A673 (cell line): ENCODE data around the gene SLC12A7. TPM values are rescaled to one million over a fixed set of nuclear protein-coding genes. Genes with fewer than 3 reads are reported as not detected.

Experiments used
- BruUV-seq: library from RNA; stranded (reverse); fragments of 400-500 nt; replicated peaks from 2 replicates; lab custom pipeline; 2021; lab: Mats Ljungman, UMichigan
- CTCF ChIA-PET: fragments of 300-600 bp; sonication (Branson Sonifier 250); formaldehyde crosslinking; loops from one replicate; lab custom pipeline; 2022; ENCODE audit warnings: antibody characterized with exemption; lab: Charles Lee
- POLR2A ChIA-PET: fragments of 300-600 bp; sonication (Branson Sonifier 250); formaldehyde crosslinking; loops from one replicate; lab custom pipeline; 2022; ENCODE audit warnings: antibody characterized with exemption; ENCODE audit not compliant: low non-redundant PET; lab: Charles Lee
- DNase-seq: peaks from one replicate; pipeline ENCODE4 v3.0.0-alpha.2; 2015; ENCODE audit warnings: low spot score
- H3K27ac ChIP-seq: fragments of 200-600 bp; sonication (generic); 2 replicates; pipeline ENCODE4 v1.5.1; 2016; ENCODE audit warnings: mixed run types, low read depth, mild to moderate bottlenecking, mixed read lengths, antibody characterized with exemption, low read length; ENCODE audit not compliant: poor library complexity, severe bottlenecking
- H3K27me3 ChIP-seq: fragments of 200-600 bp; sonication (generic); replicated peaks from 2 replicates; pipeline ENCODE4 v1.6.1; 2017; ENCODE audit warnings: mixed run types, low read depth, mild to moderate bottlenecking, mixed read lengths, antibody characterized with exemption, low read length; ENCODE audit not compliant: insufficient read depth, poor library complexity
- H3K36me3 ChIP-seq: fragments of 200-600 bp; sonication (generic); 2 replicates; pipeline ENCODE4 v1.6.1; 2016; ENCODE audit warnings: mixed run types, mild to moderate bottlenecking, mixed read lengths, antibody characterized with exemption, low read length; ENCODE audit not compliant: insufficient read depth, poor library complexity, severe bottlenecking
- H3K4me1 ChIP-seq: fragments of 200-600 bp; sonication (generic); 2 replicates; pipeline ENCODE4 v1.6.1; 2017; ENCODE audit warnings: mixed run types, mild to moderate bottlenecking, mixed read lengths, antibody characterized with exemption, low read length; ENCODE audit not compliant: insufficient read depth, poor library complexity, severe bottlenecking
- H3K4me3 ChIP-seq: fragments of 200-600 bp; sonication (generic); 2 replicates; pipeline ENCODE4 v1.5.1; 2016; ENCODE audit warnings: low read depth, mixed run types, mild to moderate bottlenecking, mixed read lengths, low read length; ENCODE audit not compliant: poor library complexity, severe bottlenecking
- H3K9me3 ChIP-seq: fragments of 200-600 bp; sonication (generic); 2 replicates; pipeline ENCODE4 v1.6.1; 2016; ENCODE audit warnings: mixed run types, low read depth, mild to moderate bottlenecking, mixed read lengths, antibody characterized with exemption, low read length; ENCODE audit not compliant: poor library complexity, severe bottlenecking
- EZH2 ChIP-seq: fragments of 200-600 bp; sonication (generic); IDR thresholded peaks from 2 replicates; pipeline ENCODE4 v1.6.1; 2017; ENCODE audit warnings: borderline replicate concordance, low read depth, mild to moderate bottlenecking, mixed read lengths, antibody characterized with exemption, low read length; ENCODE audit not compliant: poor library complexity, severe bottlenecking
- intact Hi-C: fragments of 100-400 bp; cut with micrococcal nuclease; formaldehyde crosslinking; loops from one replicate; pipeline ENCODE4 v1.10.0; 2022; ENCODE audit not compliant: unreplicated experiment
- total RNA-seq: library from RNA; stranded (reverse); gene quantifications from 2 replicates; pipeline ENCODE4 v1.2.3, GENCODE V29; 2021
- TF ChIP-seq, protein P1 (sequence below): fragments of 300-800, 200-600 bp; sonication (generic); conservative IDR thresholded peaks from 2 replicates; pipeline ENCODE4 v1.5.1; 2017; ENCODE audit warnings: low read depth, mild to moderate bottlenecking, antibody characterized with exemption, low read length, moderate library complexity, mixed read lengths

Gene SLC12A7
- total RNA-seq, 1 experiment from 2014 or later = 45.2 TPM

DNA sequence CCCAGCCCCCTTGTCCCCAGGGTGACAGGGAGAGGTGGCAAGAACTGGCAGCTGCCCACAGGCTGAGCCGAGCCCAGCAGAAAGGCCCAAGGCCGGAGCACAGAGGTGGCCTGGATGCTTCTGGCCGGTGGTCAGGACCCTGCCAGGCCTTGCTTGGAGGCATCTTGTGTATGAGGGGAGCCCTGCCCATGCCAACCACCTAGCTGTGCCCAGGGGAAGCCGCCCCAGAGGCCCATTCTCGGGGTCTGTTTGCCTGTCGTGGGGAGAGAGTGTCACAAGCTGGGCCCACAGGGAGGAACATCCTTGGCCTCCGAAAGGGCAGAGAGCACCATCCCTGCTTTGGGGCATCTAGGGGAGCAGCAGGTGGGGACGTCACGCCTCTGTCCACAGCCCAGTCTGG, 93.3 kb downstream of the SLC12A7 start:
- no peak overlapping the region for H3K4me3 ChIP-seq
- DNase-seq = no peak
- peaks cover 23% of the 10 kb centered on the region for H3K4me1 ChIP-seq
- TF ChIP-seq EZH2 = no peak
- TF ChIP-seq, protein P1, sequence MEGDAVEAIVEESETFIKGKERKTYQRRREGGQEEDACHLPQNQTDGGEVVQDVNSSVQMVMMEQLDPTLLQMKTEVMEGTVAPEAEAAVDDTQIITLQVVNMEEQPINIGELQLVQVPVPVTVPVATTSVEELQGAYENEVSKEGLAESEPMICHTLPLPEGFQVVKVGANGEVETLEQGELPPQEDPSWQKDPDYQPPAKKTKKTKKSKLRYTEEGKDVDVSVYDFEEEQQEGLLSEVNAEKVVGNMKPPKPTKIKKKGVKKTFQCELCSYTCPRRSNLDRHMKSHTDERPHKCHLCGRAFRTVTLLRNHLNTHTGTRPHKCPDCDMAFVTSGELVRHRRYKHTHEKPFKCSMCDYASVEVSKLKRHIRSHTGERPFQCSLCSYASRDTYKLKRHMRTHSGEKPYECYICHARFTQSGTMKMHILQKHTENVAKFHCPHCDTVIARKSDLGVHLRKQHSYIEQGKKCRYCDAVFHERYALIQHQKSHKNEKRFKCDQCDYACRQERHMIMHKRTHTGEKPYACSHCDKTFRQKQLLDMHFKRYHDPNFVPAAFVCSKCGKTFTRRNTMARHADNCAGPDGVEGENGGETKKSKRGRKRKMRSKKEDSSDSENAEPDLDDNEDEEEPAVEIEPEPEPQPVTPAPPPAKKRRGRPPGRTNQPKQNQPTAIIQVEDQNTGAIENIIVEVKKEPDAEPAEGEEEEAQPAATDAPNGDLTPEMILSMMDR = no peak
- intact Hi-C loops = no loop called here
- ChIA-PET CTCF (no interaction called here), POLR2A (no interaction called here)
- H3K27ac ChIP-seq = peak overlapping the region; percentile 71
- no peaks in the 10 kb centered on the region for H3K9me3 ChIP-seq
- peaks cover 2% of the 10 kb centered on the region for H3K36me3 ChIP-seq
- BruUV-seq = no TSS peak
- no peaks in the 10 kb centered on the region for H3K27me3 ChIP-seq

DNA sequence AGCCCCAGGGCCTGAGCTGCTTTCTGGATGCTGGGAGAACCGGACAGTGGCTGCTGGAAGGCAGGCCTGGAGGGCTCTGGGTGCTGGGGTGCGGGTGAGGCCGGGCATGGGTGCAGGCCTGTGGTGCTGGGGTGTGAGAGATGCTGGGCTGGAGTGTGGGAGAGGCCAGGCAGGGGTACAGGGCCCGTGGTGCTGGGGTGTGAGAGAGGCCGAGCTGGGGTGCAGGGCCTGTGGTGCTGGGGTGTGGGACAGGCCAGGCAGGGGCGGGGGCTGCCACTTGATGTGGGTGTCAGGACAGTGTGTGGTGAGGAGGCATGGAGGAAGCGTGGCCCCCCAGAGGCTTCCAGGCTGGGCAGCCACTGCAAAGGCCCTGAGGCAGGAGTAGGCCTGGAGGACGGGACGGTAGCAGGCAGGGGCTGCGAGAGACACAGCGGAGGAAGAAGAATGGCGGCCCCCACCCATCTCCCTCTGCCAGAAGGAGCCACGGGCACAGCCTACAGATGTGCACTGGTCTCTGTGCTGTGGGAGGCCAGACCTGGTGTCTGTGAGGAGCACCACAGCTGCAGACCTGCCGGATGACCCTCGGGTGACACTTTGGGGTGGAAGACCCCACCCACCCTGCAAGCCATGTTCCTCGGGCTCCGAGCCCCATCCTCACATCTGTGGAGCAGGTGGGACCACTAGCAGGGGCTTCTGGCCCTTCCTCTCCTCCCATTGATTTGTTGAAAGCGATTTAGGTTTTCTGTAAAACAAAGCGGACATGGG, 94.0 kb downstream of the SLC12A7 start:
- H3K36me3 ChIP-seq = peaks cover 2% of the 10 kb centered on the region
- no peak for DNase-seq
- TF ChIP-seq EZH2 = no peak
- CTCF ChIA-PET = no interaction called here
- POLR2A ChIA-PET = no interaction called here
- no peak overlapping the region for H3K4me3 ChIP-seq
- BruUV-seq = no TSS peak
- H3K4me1 ChIP-seq = peaks cover 23% of the 10 kb centered on the region
- intact Hi-C loops = no loop called here
- no peak overlapping the region for H3K27ac ChIP-seq
- no peaks in the 10 kb centered on the region for H3K9me3 ChIP-seq
- H3K27me3 ChIP-seq = no peaks in the 10 kb centered on the region

DNA sequence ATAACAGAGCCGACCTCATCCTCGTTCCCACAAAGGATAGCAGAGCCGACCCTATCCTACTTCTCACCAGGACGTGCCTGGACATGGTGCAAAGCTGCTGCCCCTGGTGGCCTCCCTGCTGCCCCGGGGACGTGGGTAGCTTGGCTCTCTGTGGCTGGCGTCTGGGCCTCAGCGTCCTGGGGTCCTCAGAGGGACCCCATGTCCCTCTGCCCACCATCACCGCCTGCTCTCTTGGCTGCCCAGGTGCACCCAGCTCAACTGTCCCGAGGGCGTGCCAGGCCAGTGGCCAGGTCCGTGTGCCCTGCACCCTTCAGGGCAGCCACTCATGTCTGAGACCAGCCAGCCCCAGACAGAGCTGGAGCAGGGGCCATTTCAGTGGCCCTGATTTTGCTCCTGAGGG, 94.8 kb downstream of the SLC12A7 start:
- CTCF ChIA-PET = no interaction called here
- Histone ChIP-seq H3K27ac (no peak overlapping the region), H3K36me3 (peaks cover 2% of the 10 kb centered on the region), H3K9me3 (no peaks in the 10 kb centered on the region), H3K4me3 (no peak overlapping the region), H3K4me1 (peaks cover 23% of the 10 kb centered on the region), H3K27me3 (no peaks in the 10 kb centered on the region)
- TF ChIP-seq EZH2 = no peak
- no TSS peak for BruUV-seq
- no peak for DNase-seq
- intact Hi-C loops = no loop called here
- POLR2A ChIA-PET = no interaction called here

DNA sequence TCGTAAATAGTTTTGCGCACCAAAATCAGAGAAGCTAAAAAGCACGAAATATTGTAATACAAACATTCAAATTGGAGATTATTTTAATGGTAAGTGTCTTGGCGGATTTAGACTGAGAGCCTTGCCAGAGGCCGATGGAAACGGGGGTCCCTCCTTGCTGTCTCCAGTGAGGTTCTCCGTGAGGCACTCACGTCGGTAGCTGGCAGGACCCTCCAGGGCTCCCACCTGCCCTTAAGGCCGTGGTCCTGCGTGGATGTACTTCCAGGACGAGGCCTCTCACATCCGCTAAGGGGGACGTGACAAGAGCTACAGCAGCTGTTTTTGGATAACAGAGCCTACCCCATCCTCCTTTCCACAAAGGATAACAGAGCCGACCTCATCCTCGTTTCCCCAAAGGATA, 95.4 kb downstream of the SLC12A7 start:
- peaks cover 19% of the 10 kb centered on the region for H3K4me1 ChIP-seq
- CTCF ChIA-PET = no interaction called here
- TF ChIP-seq, protein P1 = no peak
- TF ChIP-seq EZH2 = no peak
- peaks cover 2% of the 10 kb centered on the region for H3K36me3 ChIP-seq
- BruUV-seq = no TSS peak
- POLR2A ChIA-PET = no interaction called here
- no peak overlapping the region for H3K4me3 ChIP-seq
- H3K27me3 ChIP-seq = no peaks in the 10 kb centered on the region
- H3K27ac ChIP-seq = no peak overlapping the region
- H3K9me3 ChIP-seq = no peaks in the 10 kb centered on the region
- DNase-seq = no peak
- intact Hi-C loops = no loop called here
